Heart left ventricle (tissue), 13 donors: Measurements from ENCODE around the gene TMEM51.

ENCODE experiments used
- POLR2A ChIP-seq, 2 donors: fragments of 450-650 bp; IDR thresholded peaks; one replicate each; pipeline ENCODE4 v1.6.1; 2017; ENCODE audit warnings: antibody characterized with exemption in 2 of 2, mild to moderate bottlenecking in 2 of 2, moderate library complexity in 2 of 2
- TF ChIP-seq, protein P1 (sequence below), 12 donors: fragments of 200-600 bp; sonication (generic) in 4 of 12; IDR thresholded peaks; one replicate each; pipeline versions ENCODE4 v1.5.0 to v1.8.0; 2018 to 2022; ENCODE audit warnings: antibody characterized with exemption in 12 of 12, mild to moderate bottlenecking in 5 of 12
- donor health status: ischemic (EF 13 %, LVEDD 7.1; RV severe dilation, severe dysfunction).
- donor health status: DM: no; HTN: yes; CAD: no.
- donor health status: DM: no; HTN: no; CAD: no.
- donor health status: ischemic (EF 25% LVEDD 6.9; RV normal size, moderate dysfunction).
- donor health status: ischemic (EF 25% LVEDD 5.7; RV mildly dilated, moderate dysfunction).
- donor health status: ischemic (EF 35%, LVEDD 5.7; RV mildly dilated, moderate dysfunction).
- donor health status: nonischemic (EF 11% LVEDD 7.7; RV severe dilation, severe dysfunction).
- donor health status: DM: yes; HTN: yes; CAD: no.
- donor health status: PGD.
- donor health status: ischemic (EF 29% LVEDD 5.4; RV normal size, mild dysfunction).
- donor health status: nonischemic (EF 23%, LVEDD 6.1; RV moderate dilation, normal function).

GRCh38 chr1:15231714-15232201, 78.2 kb downstream of the TMEM51 start:
- TF ChIP-seq, protein P1, sequence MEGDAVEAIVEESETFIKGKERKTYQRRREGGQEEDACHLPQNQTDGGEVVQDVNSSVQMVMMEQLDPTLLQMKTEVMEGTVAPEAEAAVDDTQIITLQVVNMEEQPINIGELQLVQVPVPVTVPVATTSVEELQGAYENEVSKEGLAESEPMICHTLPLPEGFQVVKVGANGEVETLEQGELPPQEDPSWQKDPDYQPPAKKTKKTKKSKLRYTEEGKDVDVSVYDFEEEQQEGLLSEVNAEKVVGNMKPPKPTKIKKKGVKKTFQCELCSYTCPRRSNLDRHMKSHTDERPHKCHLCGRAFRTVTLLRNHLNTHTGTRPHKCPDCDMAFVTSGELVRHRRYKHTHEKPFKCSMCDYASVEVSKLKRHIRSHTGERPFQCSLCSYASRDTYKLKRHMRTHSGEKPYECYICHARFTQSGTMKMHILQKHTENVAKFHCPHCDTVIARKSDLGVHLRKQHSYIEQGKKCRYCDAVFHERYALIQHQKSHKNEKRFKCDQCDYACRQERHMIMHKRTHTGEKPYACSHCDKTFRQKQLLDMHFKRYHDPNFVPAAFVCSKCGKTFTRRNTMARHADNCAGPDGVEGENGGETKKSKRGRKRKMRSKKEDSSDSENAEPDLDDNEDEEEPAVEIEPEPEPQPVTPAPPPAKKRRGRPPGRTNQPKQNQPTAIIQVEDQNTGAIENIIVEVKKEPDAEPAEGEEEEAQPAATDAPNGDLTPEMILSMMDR (IDR thresholded peaks at IDR 0.05), result no peak
- TF ChIP-seq POLR2A (IDR thresholded peaks at IDR 0.05), result no peak
